HG03064 (cell line): ENCODE data around the gene KIF4A.
"Not testable (repeated sequence)": the region's sequence is repeated elsewhere in the genome, so short reads cannot be mapped to it uniquely, and the experiment has no call there.

ENCODE experiments used
- ATAC-seq: cut with Tn5 transposase; IDR thresholded peaks from one replicate; pipeline ENCODE4 v1.9.1; 2021; ENCODE audit warnings: low read depth; ENCODE audit not compliant: unreplicated experiment

The KIF4A gene, protein sequence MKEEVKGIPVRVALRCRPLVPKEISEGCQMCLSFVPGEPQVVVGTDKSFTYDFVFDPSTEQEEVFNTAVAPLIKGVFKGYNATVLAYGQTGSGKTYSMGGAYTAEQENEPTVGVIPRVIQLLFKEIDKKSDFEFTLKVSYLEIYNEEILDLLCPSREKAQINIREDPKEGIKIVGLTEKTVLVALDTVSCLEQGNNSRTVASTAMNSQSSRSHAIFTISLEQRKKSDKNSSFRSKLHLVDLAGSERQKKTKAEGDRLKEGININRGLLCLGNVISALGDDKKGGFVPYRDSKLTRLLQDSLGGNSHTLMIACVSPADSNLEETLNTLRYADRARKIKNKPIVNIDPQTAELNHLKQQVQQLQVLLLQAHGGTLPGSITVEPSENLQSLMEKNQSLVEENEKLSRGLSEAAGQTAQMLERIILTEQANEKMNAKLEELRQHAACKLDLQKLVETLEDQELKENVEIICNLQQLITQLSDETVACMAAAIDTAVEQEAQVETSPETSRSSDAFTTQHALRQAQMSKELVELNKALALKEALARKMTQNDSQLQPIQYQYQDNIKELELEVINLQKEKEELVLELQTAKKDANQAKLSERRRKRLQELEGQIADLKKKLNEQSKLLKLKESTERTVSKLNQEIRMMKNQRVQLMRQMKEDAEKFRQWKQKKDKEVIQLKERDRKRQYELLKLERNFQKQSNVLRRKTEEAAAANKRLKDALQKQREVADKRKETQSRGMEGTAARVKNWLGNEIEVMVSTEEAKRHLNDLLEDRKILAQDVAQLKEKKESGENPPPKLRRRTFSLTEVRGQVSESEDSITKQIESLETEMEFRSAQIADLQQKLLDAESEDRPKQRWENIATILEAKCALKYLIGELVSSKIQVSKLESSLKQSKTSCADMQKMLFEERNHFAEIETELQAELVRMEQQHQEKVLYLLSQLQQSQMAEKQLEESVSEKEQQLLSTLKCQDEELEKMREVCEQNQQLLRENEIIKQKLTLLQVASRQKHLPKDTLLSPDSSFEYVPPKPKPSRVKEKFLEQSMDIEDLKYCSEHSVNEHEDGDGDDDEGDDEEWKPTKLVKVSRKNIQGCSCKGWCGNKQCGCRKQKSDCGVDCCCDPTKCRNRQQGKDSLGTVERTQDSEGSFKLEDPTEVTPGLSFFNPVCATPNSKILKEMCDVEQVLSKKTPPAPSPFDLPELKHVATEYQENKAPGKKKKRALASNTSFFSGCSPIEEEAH

GRCh38 chrX:70289793-70290770 lies at the start of gene KIF4A, which contains the start of gene PDZD11:
Gene KIF4A (plus strand): TSS chrX:70290104. CDS start chrX:70290459, 355 bp downstream.
Gene PDZD11 (minus strand): TSS chrX:70289927. CDS start chrX:70289341, 586 bp downstream.
- peak; percentile 87 for ATAC-seq

GRCh38 chrX:70240751-70241150 lies 49.2 kb upstream of the KIF4A start:
- no peak for ATAC-seq

- no peak for ATAC-seq
These were observed 48.4 kb upstream of the KIF4A start for GRCh38 chrX:70241501-70241900.

- ATAC-seq: not testable (repeated sequence)
These were observed 46.3 kb upstream of the KIF4A start for GRCh38 chrX:70243601-70244000.

GRCh38 chrX:70244881-70245280 lies 45.0 kb upstream of the KIF4A start:
- no peak for ATAC-seq

GRCh38 chrX:70247252-70247651 lies 42.7 kb upstream of the KIF4A start:
- no peak for ATAC-seq

- ATAC-seq: no peak
These were observed 37.4 kb upstream of the KIF4A start for GRCh38 chrX:70252491-70252890.

- ATAC-seq: no peak
These were observed 36.4 kb upstream of the KIF4A start for GRCh38 chrX:70253377-70254062.

DNA sequence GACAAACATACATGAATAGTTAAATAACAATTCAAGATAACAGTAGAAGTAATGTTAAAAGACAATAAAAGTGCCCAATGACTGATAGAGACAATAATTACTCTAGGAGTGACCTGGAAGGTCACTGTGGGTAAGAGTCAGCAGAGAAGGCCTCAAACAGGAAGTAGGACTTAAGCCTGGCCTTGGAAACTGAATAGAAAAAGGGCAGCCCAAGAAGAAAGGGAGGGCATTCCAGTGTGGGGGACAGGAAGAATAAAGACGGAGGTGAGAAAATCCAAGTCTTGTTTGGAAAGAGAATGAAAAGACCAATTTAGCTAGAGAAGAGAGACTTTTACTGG lies 35.9 kb upstream of the KIF4A start:
- no peak for ATAC-seq

- ATAC-seq: no peak
These were observed 35.0 kb upstream of the KIF4A start for GRCh38 chrX:70254909-70255308.

DNA sequence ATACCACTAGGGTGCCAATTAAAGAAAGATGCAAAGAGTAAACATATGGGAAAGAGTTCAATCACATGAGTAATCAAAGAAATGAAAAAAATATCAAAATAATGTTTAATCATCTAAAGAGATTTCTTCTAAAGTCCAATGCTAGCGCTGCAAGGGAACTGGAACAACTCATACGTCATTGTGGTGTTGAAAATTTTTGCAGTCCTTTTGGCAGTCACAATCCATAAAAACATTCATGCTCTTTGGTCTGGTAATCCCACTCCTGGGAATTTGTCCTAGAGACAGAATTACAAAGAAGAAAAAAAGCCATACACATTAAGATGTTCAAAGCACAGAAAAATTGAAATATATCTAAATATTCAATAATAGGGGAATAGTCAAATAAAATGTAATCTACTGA lies 34.5 kb upstream of the KIF4A start:
- no peak for ATAC-seq

- ATAC-seq: no peak
These were observed 32.2 kb upstream of the KIF4A start for GRCh38 chrX:70257423-70258288.

DNA sequence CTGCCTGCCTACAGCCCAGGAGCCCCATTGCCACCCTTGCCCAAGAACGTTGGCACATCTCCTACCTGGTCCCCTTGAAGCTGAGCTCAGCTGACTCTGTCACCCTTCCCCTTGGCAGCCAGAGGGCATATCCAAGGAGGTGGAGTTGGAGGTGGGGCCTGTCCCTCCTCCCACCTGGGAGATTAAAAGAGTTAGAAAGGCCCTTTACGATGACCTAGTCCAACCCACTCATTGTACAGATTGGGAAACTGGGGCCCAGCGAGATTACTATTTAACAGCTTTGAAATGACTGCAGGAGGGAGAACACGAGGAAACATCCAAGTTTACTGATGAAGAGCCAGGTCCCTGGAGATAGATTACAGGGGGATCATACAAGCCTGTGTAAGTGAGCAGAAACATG lies 29.8 kb upstream of the KIF4A start, which contains the start of gene P2RY4:
Gene P2RY4, minus strand, starts transcription at position 101 of the 400 bp plus-strand sequence. CDS start 580 bp downstream, outside the sequence.
- no peak for ATAC-seq

- no peak for ATAC-seq
These were observed 26.8 kb upstream of the KIF4A start for GRCh38 chrX:70262952-70263567.

GRCh38 chrX:70264784-70265183 lies 25.1 kb upstream of the KIF4A start:
- no peak for ATAC-seq

DNA sequence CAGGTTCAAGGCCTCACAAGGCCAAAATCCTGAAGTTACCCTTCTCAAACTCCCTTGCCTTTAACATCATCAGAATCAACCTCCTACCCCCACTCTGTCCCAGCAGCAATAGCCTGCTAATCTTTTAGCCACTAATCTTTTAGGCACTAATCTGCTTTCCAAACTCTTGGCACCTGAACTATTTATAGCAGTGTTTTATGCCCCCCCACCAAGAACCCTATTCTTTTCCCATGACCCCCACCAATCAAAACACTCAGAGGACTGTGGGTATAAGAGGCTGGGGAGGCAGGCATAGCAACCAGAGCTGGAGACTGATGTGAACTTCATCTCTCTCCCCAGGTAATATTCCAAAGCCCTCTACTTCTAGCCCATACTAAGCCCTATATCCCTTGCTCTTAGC lies 21.9 kb upstream of the KIF4A start, which contains the start of gene ARR3:
Gene ARR3, plus strand, starts transcription at position 301 of the 400 bp plus-strand sequence. CDS start 1,052 bp downstream, outside the sequence.
- no peak for ATAC-seq

GRCh38 chrX:70274029-70274428 lies 15.9 kb upstream of the KIF4A start:
- not testable (repeated sequence) for ATAC-seq
